Tibial nerve (tissue), 3 donors: ENCODE results near the gene CDS1.
"Not testable (repeated sequence)": the region's sequence is repeated elsewhere in the genome, so short reads cannot be mapped to it uniquely, and the experiment has no call there.

Experiments used
- CTCF ChIP-seq, 5 experiments: fragments of 200-600 bp in 3 of 5; fragments of 450-650 bp in 2 of 5; sonication (generic) in 3 of 5; IDR thresholded peaks; one replicate each; pipeline ENCODE4 v1.5.1; 2016 to 2019; ENCODE audit warnings: antibody characterized with exemption in 5 of 5, mild to moderate bottlenecking in 3 of 5, moderate library complexity in 2 of 5
- POLR2A ChIP-seq, 2 donors: fragments of 450-650 bp; IDR thresholded peaks; one replicate each; pipeline ENCODE4 v1.6.1; 2017; ENCODE audit warnings: antibody characterized with exemption in 2 of 2, mild to moderate bottlenecking in 2 of 2, moderate library complexity in 2 of 2

DNA sequence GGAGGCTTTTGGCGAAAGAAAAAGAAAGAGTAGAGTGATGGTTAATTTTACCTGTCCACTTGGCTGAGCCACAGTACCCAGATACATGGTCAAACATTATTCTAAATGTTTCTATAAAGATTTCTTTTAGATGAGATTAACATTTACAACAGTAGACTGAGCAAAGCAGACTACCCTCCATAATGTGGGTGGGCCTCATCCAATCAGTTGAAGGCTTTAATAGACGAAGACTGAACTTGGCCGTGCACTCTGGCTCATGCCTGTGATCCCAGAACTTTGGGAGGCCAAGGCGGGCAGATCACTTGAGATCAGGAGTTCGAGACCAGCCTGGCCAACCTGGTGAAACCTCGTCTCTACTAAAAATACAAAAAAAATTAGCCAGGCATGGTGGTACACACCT is 33.7 kb upstream of the CDS1 start:
- not testable (repeated sequence) for TF ChIP-seq CTCF, POLR2A (IDR thresholded peaks at IDR 0.05)
